Esophagus (tissue), 2 donors: Measurements from ENCODE around the gene ADAMTS16. TPM values are rescaled to one million over a fixed set of nuclear protein-coding genes. Genes with fewer than 3 reads are reported as not detected.

ENCODE experiments used
- H3K27ac ChIP-seq, 2 donors: one replicate each; pipeline ENCODE4 v1.5.1; 2013; ENCODE audit warnings: low read depth in 2 of 2, mild to moderate bottlenecking in 2 of 2, inconsistent platforms in 1 of 2, low read length in 1 of 2, moderate library complexity in 1 of 2
- H3K27me3 ChIP-seq, 2 donors: one replicate each; pipeline ENCODE4 v1.6.1; 2013; ENCODE audit warnings: low read length in 2 of 2, control low read depth in 1 of 2, mild to moderate bottlenecking in 1 of 2; ENCODE audit not compliant: insufficient read depth in 2 of 2, control insufficient read depth in 1 of 2
- H3K36me3 ChIP-seq, 2 donors: one replicate each; pipeline ENCODE4 v1.6.1; 2013; ENCODE audit warnings: low read length in 1 of 2; ENCODE audit not compliant: control insufficient read depth in 2 of 2, insufficient read depth in 2 of 2
- H3K4me1 ChIP-seq, 2 donors: one replicate each; pipeline ENCODE4 v1.6.1; 2013; ENCODE audit warnings: low read length in 1 of 2; ENCODE audit not compliant: control insufficient read depth in 2 of 2, insufficient read depth in 2 of 2
- H3K4me3 ChIP-seq, 2 donors: one replicate each; pipeline ENCODE4 v1.5.1; 2013; ENCODE audit warnings: low read length in 2 of 2, mild to moderate bottlenecking in 2 of 2, low read depth in 1 of 2, moderate library complexity in 1 of 2
- H3K9me3 ChIP-seq, 2 donors: one replicate each; pipeline ENCODE4 v1.6.1; 2013; ENCODE audit warnings: mild to moderate bottlenecking in 2 of 2, low read depth in 1 of 2, low read length in 1 of 2, moderate library complexity in 1 of 2; ENCODE audit not compliant: control insufficient read depth in 2 of 2, insufficient read depth in 1 of 2
- WGBS, 2 donors: extraction: QIAGEN DNeasy Blood & Tissue Kit; methylation state at CpG; one replicate each; pipeline ENCODE4 v1.1.7; 2013; 5-methylcytosine and 5-hydroxymethylcytosine counted together
- polyA plus RNA-seq, 2 donors: library from polyadenylated mRNA; stranded (reverse); fragments of 200-250 nt; gene quantifications; one replicate each; pipeline ENCODE4 v1.2.3, GENCODE V29; 2013
- donor health status: healthy with polysubstance abuse.
- donor health status: Bipolar disorder and iron deficiency.

The ADAMTS16 gene
- polyA plus RNA-seq, 2 donors: not detected

DNA sequence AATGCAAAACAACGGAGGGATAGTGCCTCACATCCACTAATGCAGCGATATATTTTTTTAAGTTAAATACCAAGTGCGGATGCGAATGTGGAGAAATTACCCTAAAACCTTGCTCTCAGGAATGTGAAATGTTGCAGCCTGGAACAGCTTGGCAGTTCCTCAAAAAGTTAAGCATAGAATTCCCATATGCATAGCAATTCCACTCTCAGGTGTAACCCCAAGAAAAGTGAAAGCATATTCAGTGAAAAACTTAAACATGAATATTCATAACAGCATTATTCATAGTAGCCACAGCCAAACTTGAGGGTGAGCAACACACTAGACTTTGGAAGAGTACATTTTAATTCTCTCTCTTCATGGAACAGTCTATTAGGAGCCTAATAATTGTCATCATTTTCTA is 199.1 kb downstream of the ADAMTS16 start:
- H3K4me1 ChIP-seq: peaks cover 0 to 5% of the 10 kb centered on the region in 2 donors
- H3K27ac ChIP-seq: no peak overlapping the region
- H3K9me3 ChIP-seq: peaks cover 0 to 2% of the 10 kb centered on the region in 2 donors
- no peak overlapping the region for H3K4me3 ChIP-seq
- H3K36me3 ChIP-seq: no peaks in the 10 kb centered on the region
- 97 to 99% methylated on average over 4 of the region's 4 CpGs for WGBS, 2 donors
- no peaks in the 10 kb centered on the region for H3K27me3 ChIP-seq

GRCh38 chr5:5340206-5340729 is 200.1 kb downstream of the ADAMTS16 start:
- H3K36me3 ChIP-seq: no peaks in the 10 kb centered on the region
- H3K4me3 ChIP-seq: no peak overlapping the region
- no peak overlapping the region for H3K27ac ChIP-seq
- peaks cover 0 to 2% of the 10 kb centered on the region in 2 donors for H3K9me3 ChIP-seq
- no peaks in the 10 kb centered on the region for H3K27me3 ChIP-seq
- peaks cover 0 to 5% of the 10 kb centered on the region in 2 donors for H3K4me1 ChIP-seq
- WGBS, 2 donors: 38 to 44% methylated on average over 15 of the region's 15 CpGs

DNA sequence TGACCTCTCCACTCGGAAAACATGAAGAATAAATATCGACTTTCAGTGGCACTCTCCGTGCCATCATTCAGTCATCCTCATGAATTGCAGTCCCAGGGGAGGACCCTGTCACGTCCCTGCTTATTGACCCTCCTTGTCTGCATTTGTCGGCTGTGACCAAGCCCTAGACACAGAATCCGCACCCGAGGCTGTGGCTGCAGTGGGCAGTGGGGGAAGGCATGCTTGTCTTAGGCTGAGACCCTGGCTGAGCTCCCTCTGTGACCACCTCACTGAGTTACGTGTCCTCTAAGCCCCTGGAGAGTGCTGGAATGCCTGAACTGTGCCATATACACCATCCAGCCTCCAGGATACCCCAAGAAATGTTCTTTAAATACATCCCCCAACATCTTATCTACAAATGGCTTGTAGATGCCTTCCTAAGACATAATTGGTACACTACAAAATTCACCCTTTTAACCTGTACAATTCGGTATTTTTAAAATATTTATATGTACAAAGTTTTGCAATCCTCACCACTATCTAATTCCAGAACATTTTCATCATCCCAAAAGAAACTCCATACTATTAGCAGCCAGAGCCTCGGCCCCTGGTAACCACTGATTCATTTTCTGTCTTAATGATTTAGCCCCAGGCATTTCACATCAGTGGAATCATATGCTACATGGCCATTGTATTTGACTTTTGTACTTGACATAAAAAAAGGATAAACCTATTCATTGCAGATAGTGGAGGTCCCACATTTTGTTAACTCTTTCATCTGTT is 201.6 kb downstream of the ADAMTS16 start:
- 82 to 85% methylated on average over 10 of the region's 10 CpGs for WGBS, 2 donors
- Histone ChIP-seq H3K4me3 (no peak overlapping the region), H3K27ac (no peak overlapping the region), H3K9me3 (peaks cover 0 to under 1% of the 10 kb centered on the region in 2 donors), H3K4me1 (peaks cover 0 to 5% of the 10 kb centered on the region in 2 donors), H3K27me3 (no peaks in the 10 kb centered on the region), H3K36me3 (no peaks in the 10 kb centered on the region)

GRCh38 chr5:5342784-5343183 is 202.7 kb downstream of the ADAMTS16 start:
- Histone ChIP-seq H3K4me3 (no peak overlapping the region), H3K36me3 (no peaks in the 10 kb centered on the region), H3K27ac (no peak overlapping the region), H3K27me3 (no peaks in the 10 kb centered on the region), H3K4me1 (peaks cover 0 to 5% of the 10 kb centered on the region in 2 donors), H3K9me3 (no peaks in the 10 kb centered on the region)

GRCh38 chr5:5343568-5343967 is 203.4 kb downstream of the ADAMTS16 start:
- WGBS, 2 donors: 85 to 89% methylated on average over 6 of the region's 6 CpGs
- H3K27ac ChIP-seq: no peak overlapping the region
- no peak overlapping the region for H3K4me3 ChIP-seq
- H3K9me3 ChIP-seq: no peaks in the 10 kb centered on the region
- no peaks in the 10 kb centered on the region for H3K27me3 ChIP-seq
- no peaks in the 10 kb centered on the region for H3K36me3 ChIP-seq
- H3K4me1 ChIP-seq: peaks cover 0 to 5% of the 10 kb centered on the region in 2 donors

- Histone ChIP-seq H3K4me1 (peaks cover 0 to 5% of the 10 kb centered on the region in 2 donors), H3K27me3 (no peaks in the 10 kb centered on the region), H3K9me3 (no peaks in the 10 kb centered on the region), H3K4me3 (no peak overlapping the region), H3K36me3 (no peaks in the 10 kb centered on the region), H3K27ac (no peak overlapping the region)
- 59 to 60% methylated on average over 4 of the region's 4 CpGs for WGBS, 2 donors
Observed at GRCh38 chr5:5344051-5344571, 204.0 kb downstream of the ADAMTS16 start.

GRCh38 chr5:5344606-5345005 is 204.5 kb downstream of the ADAMTS16 start:
- H3K4me1 ChIP-seq: peaks cover 0 to 5% of the 10 kb centered on the region in 2 donors
- no peaks in the 10 kb centered on the region for H3K9me3 ChIP-seq
- no peaks in the 10 kb centered on the region for H3K27me3 ChIP-seq
- no peak overlapping the region for H3K4me3 ChIP-seq
- H3K27ac ChIP-seq: no peak overlapping the region
- no peaks in the 10 kb centered on the region for H3K36me3 ChIP-seq
- 62 to 65% methylated on average over 5 of the region's 5 CpGs for WGBS, 2 donors

GRCh38 chr5:5347442-5347841 is 207.3 kb downstream of the ADAMTS16 start:
- Histone ChIP-seq H3K4me3 (no peak overlapping the region), H3K27me3 (no peaks in the 10 kb centered on the region), H3K9me3 (peaks cover 0 to 3% of the 10 kb centered on the region in 2 donors), H3K4me1 (peaks cover 0 to 6% of the 10 kb centered on the region in 2 donors), H3K27ac (no peak overlapping the region), H3K36me3 (no peaks in the 10 kb centered on the region)
- WGBS, 2 donors: 89 to 91% methylated on average over 7 of the region's 7 CpGs

GRCh38 chr5:5348135-5348534 is 208.0 kb downstream of the ADAMTS16 start:
- H3K9me3 ChIP-seq: peaks cover 0 to 3% of the 10 kb centered on the region in 2 donors
- no peaks in the 10 kb centered on the region for H3K36me3 ChIP-seq
- peaks cover 0 to 6% of the 10 kb centered on the region in 2 donors for H3K4me1 ChIP-seq
- no peaks in the 10 kb centered on the region for H3K27me3 ChIP-seq
- 62 to 64% methylated on average over 10 of the region's 10 CpGs for WGBS, 2 donors
- no peak overlapping the region for H3K4me3 ChIP-seq
- H3K27ac ChIP-seq: no peak overlapping the region

GRCh38 chr5:5348576-5348975 is 208.4 kb downstream of the ADAMTS16 start:
- Histone ChIP-seq H3K4me1 (peaks cover 0 to 6% of the 10 kb centered on the region in 2 donors), H3K4me3 (no peak overlapping the region), H3K27me3 (no peaks in the 10 kb centered on the region), H3K9me3 (peaks cover 0 to 3% of the 10 kb centered on the region in 2 donors), H3K36me3 (no peaks in the 10 kb centered on the region), H3K27ac (no peak overlapping the region)
